GM19397 (cell line): Measurements from ENCODE around the gene MAML3.

Experiments used
- ATAC-seq: cut with Tn5 transposase; IDR thresholded peaks from one replicate; pipeline ENCODE4 v1.9.1; 2021; ENCODE audit warnings: mild to moderate bottlenecking, moderate library complexity; ENCODE audit not compliant: unreplicated experiment

Gene MAML3

DNA sequence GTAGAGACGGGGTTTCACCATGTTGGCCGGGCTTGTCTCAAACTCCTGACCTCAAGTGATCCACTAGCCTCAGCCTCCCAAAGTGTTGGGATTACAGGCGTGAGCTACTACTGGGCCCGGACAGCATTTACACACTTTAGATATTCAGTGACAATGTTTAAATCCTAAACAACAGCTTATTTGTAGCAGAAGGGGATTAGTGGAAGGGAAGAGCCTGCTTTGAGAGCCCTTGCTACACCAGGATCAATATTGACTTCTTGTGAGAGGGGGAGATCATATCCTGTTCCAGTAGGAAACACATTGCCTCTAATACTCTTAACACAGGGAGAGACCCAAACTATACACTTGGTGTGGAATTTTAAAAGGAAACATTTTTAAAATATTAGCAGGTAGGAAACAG is 481.3 kb downstream of the MAML3 start:
- ATAC-seq = no peak

DNA sequence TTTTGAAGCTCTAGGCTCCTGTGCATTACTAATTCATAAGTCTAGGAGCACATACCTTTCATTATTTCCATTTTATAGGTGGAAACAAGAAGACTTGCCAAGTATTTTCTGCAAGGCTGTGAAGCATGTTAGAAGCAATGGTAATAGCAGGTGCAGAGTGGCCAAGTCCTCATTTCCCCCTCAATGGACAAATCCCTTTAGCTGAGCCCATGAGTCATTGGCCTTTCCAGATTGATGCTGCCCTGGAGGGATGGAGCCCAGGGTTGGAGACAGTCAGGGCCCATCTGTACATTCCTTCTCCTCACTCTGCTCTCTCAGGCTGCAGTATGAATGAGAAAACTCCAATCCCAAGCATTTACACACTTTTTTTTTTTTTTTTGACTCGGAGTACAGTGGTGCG is 481.8 kb downstream of the MAML3 start:
- no peak for ATAC-seq

DNA sequence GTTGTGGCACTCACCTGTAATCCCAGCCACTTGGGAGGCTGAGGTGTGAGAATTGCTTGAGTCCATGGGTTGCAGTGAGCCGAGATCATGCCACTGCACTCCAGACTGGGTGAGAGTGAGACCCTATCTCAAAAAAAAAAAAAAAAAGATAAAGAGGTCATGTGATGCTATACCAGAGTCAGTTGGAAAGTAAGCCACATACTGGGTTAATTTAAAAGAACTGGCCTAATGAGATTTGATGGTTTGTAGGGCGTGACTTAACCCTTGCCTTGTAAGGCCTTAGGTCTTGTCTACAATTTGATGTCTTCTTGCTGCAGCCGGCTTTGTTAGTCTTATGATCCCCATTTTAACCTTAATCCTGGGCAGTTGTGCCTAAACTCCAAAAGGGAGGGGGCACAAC is 483.2 kb downstream of the MAML3 start:
- no peak for ATAC-seq

GRCh38 chr4:139669890-139670289 is 484.1 kb downstream of the MAML3 start:
- ATAC-seq = no peak

GRCh38 chr4:139669335-139669734 is 484.6 kb downstream of the MAML3 start:
- no peak for ATAC-seq

DNA sequence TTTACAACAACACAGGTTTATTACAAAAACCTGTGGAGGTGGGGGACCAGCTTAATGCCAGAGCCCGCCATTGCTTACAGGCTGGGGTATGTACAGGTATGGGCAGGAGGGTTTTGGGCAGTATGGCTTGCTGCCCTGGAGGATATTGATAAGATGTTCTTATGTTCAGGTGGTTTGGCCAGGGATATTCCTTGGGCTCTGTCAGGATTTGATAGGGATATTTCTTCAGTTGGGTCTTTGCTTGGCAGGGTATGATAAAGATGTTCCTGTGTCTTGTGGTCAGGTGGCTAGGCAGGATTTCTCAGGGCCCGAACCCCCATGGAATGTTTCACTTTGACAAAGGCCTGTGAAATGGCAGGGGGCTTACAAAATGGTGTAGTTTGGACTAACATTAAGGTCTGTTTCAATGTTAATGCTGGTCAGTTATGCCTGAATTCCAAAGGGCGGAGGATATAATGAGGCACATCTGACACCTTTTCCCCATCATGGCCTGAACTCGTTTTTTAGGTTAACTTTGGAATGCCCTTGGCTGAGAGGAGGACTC is 485.3 kb downstream of the MAML3 start:
- no peak for ATAC-seq

DNA sequence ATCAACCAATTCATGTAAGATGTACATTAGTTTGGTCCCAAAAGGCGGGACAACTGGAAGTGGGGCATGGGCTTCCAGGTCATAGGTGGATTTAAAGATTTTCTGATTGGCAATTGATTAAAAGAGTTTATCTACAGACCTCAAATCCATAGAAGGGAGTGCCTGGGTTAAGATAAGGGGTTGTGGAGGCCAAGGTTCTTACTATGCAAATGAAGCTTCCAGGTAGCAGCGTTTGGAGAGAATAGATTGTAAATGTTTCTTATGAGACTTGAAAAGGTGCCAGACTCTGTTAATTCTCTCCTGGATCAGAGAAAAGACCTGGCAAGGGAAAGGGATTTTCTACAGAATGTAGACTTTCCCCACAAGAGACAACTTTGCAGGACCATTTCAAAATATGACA is 485.9 kb downstream of the MAML3 start:
- no peak for ATAC-seq
